K562 (cell line): ENCODE data around the gene ARHGEF7. TPM values are rescaled to one million over a fixed set of nuclear protein-coding genes. Genes with fewer than 3 reads are reported as not detected.
"Not testable (repeated sequence)": the region's sequence is repeated elsewhere in the genome, so short reads cannot be mapped to it uniquely, and the experiment has no call there.

Experiments used
- ATAC-seq: fragments of 200-7000 bp; cut with Tn5 transposase; 3 replicates; pipeline ENCODE4 v1.9.1; 2020; ENCODE audit warnings: moderate library complexity
- BruUV-seq: library from RNA; stranded (reverse); fragments of 400-500 nt; replicated peaks from 2 replicates; lab custom pipeline; 2021; lab: Mats Ljungman, UMichigan
- CTCF ChIA-PET: fragments of 300-600 bp; formaldehyde crosslinking; extraction: SDS; loops from one replicate; lab custom pipeline; 2021; ENCODE audit warnings: low intra/inter-chr PET ratio; lab: Yijun Ruan, JAX
- POLR2A ChIA-PET: fragments of 300-600, 350-650 bp; sonication (Branson Sonifier 250); formaldehyde crosslinking; extraction: SDS; loops from one replicate; lab custom pipeline; 2021; ENCODE audit warnings: antibody characterized with exemption, inconsistent platforms; lab: Yijun Ruan, JAX
- DNase-seq, 4 experiments: peaks; one replicate each; pipeline versions ENCODE4 v3.0.0 to v3.0.0-alpha.2; 2011 to 2018; ENCODE audit warnings: low spot score in 3 of 4, mixed read lengths in 3 of 4; ENCODE audit errors: extremely low read depth in 1 of 4
- FAIRE-seq: peaks from 2 replicates; lab custom pipeline; 2011; peaks lifted over from hg19 to GRCh38; lab: Jason Lieb, UNC
- H2AFZ ChIP-seq: 2 replicates; pipeline ENCODE4 v1.6.0; 2011; ENCODE audit warnings: low read depth, low read length, control low read depth, inconsistent platforms
- H3K27ac ChIP-seq: fragments of 200-600 bp; 3 replicates; pipeline ENCODE4 v1.8.0; 2011; ENCODE audit warnings: low read depth, mild to moderate bottlenecking, control low read depth, inconsistent platforms, low read length, moderate library complexity, mixed read lengths; ENCODE audit errors: extremely low read depth
- H3K27me3 ChIP-seq, 2 experiments: fragments of 300-600 bp in 1 of 2; 2 replicates in 1 of 2; 3 replicates in 1 of 2; pipeline versions ENCODE4 v1.6.0 to v1.8.0; 2011; ENCODE audit warnings: inconsistent platforms in 2 of 2, low read length in 2 of 2, mild to moderate bottlenecking in 1 of 2, mixed read lengths in 1 of 2, moderate library complexity in 1 of 2; ENCODE audit not compliant: control insufficient read depth in 2 of 2, insufficient read depth in 2 of 2
- H3K36me3 ChIP-seq: fragments of 300-600 bp; 3 replicates; pipeline ENCODE4 v1.8.0; 2011; ENCODE audit warnings: mild to moderate bottlenecking, low read length, inconsistent platforms; ENCODE audit not compliant: control insufficient read depth, insufficient read depth
- H3K4me1 ChIP-seq, 2 experiments: fragments of 200-600 bp in 1 of 2; replicated peaks in 1 of 2; 2 replicates in 1 of 2; 3 replicates in 1 of 2; pipeline versions ENCODE4 v1.5.1 to v1.8.0; 2011; ENCODE audit warnings: inconsistent platforms in 2 of 2, low read length in 2 of 2, mild to moderate bottlenecking in 1 of 2, mixed read lengths in 1 of 2, moderate library complexity in 1 of 2; ENCODE audit not compliant: control insufficient read depth in 2 of 2, insufficient read depth in 2 of 2
- H3K4me2 ChIP-seq: 2 replicates; pipeline ENCODE4 v1.6.1; 2011; ENCODE audit warnings: low read length, control low read depth, inconsistent platforms, mixed read lengths; ENCODE audit not compliant: insufficient read depth
- H3K4me3 ChIP-seq: fragments of 200-600 bp; sonication (generic), shearing (Covaris generic); 2 replicates; pipeline ENCODE4 v1.5.1; 2016; ENCODE audit warnings: control low read depth, inconsistent platforms
- H3K79me2 ChIP-seq: fragments of 200-600 bp; 3 replicates; pipeline ENCODE4 v1.8.0; 2011; ENCODE audit warnings: low read length, inconsistent platforms; ENCODE audit not compliant: control insufficient read depth, insufficient read depth
- H3K9ac ChIP-seq, 2 experiments: 2 replicates each; pipeline versions ENCODE4 v1.6.0 to v1.6.1; 2011; ENCODE audit warnings: low read depth in 2 of 2, low read length in 2 of 2, control low read depth in 1 of 2, inconsistent platforms in 1 of 2, mild to moderate bottlenecking in 1 of 2, mixed read lengths in 1 of 2; ENCODE audit not compliant: insufficient read depth in 1 of 2
- H3K9me1 ChIP-seq: one replicate; pipeline ENCODE4 v1.6.0; 2011; ENCODE audit warnings: inconsistent platforms, mild to moderate bottlenecking, low read length, moderate library complexity; ENCODE audit not compliant: control insufficient read depth, insufficient read depth
- H3K9me3 ChIP-seq: replicated peaks from 2 replicates; pipeline ENCODE4 v1.5.1; 2011; ENCODE audit warnings: low read depth, low read length, inconsistent platforms; ENCODE audit not compliant: control insufficient read depth, insufficient read depth
- H4K20me1 ChIP-seq: replicated peaks from 2 replicates; pipeline ENCODE4 v1.6.1; 2011; ENCODE audit warnings: low read length, inconsistent platforms, mixed read lengths; ENCODE audit not compliant: control insufficient read depth, insufficient read depth
- TRIM24 ChIP-seq, 2 experiments: fragments of 450-650 bp; IDR thresholded peaks; 2 replicates each; pipeline ENCODE4 v1.6.1; 2016
- TRIM28 ChIP-seq: fragments of 450-650 bp; IDR thresholded peaks from 2 replicates; pipeline ENCODE4 v1.6.1; 2017
- WGBS: fragments of 100-300 bp; shearing (Covaris generic); methylation state at CpG from one replicate; pipeline ENCODE4 v1.1.6; 2016; ENCODE audit warnings: low coverage, mixed read lengths; ENCODE audit not compliant: insufficient coverage; ENCODE audit errors: missing lambda C conversion rate; 5-methylcytosine and 5-hydroxymethylcytosine counted together
- in situ Hi-C: fragments of 300-500 bp; cut with MboI; formaldehyde crosslinking; loops from 4 replicates; pipeline ENCODE4 v1.15.0; 2018; ENCODE audit warnings: inconsistent platforms, mixed read lengths
- intact Hi-C: fragments of 100-400 bp; cut with micrococcal nuclease; formaldehyde crosslinking; loops from 2 replicates; pipeline ENCODE4 v1.14.2; 2022
- polyA plus RNA-seq, 8 experiments: library from polyadenylated mRNA; depleted of rRNA in 4 of 8; stranded (reverse) in 5 of 8; unstranded in 3 of 8; fragments of >200 nt; fragmentation: Nextera tagmentation in 2 of 8; fragmentation: Illumina TruSeq in 1 of 8; extraction: Ambion mirVana in 2 of 8; extraction: Trizol in 1 of 8; gene quantifications; 2 replicates each; pipeline versions ENCODE4 v1.2.1 to v1.2.3, GENCODE V29; 2011 to 2014; ENCODE audit warnings: inconsistent platforms in 1 of 8, missing spikeins in 1 of 8
- total RNA-seq, 7 experiments: library from RNA; depleted of rRNA in 6 of 7; stranded (reverse); fragments of >200 nt in 6 of 7; fragmentation: Illumina TruSeq in 2 of 7; extraction: Trizol in 2 of 7; gene quantifications; 2 replicates each; pipeline versions ENCODE4 v1.2.1 to v1.2.3, GENCODE V29; 2011 to 2021; ENCODE audit warnings: low replicate concordance in 1 of 7
- TF ChIP-seq, protein P1 (sequence below): fragments of 450-650 bp; formaldehyde crosslinking; conservative IDR thresholded peaks from 2 replicates; pipeline ENCODE4 v1.4.0; 2022; ENCODE audit warnings: mild to moderate bottlenecking, missing genetic modification characterization
- TF ChIP-seq, protein P2 (sequence below): conservative IDR thresholded peaks from 2 replicates; pipeline ENCODE4 v1.6.1; 2011; ENCODE audit warnings: low read depth, mild to moderate bottlenecking, low read length; ENCODE audit not compliant: control insufficient read depth
- TF ChIP-seq, protein P3 (sequence below): sonication (generic); formaldehyde crosslinking; IDR thresholded peaks from 2 replicates; pipeline ENCODE4 v1.8.1; 2023; ENCODE audit warnings: missing genetic modification reagents, mild to moderate bottlenecking, borderline replicate concordance
- TF ChIP-seq, protein P4 (sequence below): fragments of 250-450 bp; sonication (Bioruptor Pico); IDR thresholded peaks from 2 replicates; pipeline ENCODE4 v1.5.0; 2021

ARHGEF7 gene
- total and polyA plus RNA-seq, 9 of the 15 experiments (the other 6 are each of a cell fraction or from before 2014, with no cell fraction given), result 2.1 to 26.8 (median 17.5) TPM

DNA sequence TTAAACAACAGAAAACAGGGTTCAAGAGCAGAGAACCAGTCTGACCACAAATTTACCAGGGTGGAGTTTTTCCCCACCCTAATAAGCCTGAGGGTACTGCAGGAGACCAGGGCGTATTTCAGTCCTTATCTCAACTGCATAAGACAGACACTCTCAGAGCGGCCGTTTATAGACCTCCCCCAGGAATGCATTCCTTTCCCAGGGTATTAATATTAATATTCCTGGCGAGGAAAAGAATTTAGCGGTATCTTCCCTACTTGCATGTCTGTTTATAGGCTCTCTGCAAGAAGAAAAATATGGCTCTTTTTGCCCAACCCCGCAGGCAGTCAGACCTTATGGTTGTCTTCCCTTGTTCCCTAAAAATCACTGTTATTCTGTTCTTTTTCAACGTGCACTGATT, 43.6 kb upstream of the ARHGEF7 start:
- H3K9me3 ChIP-seq, CTCF ChIA-PET, BruUV-seq: not testable (repeated sequence)

DNA sequence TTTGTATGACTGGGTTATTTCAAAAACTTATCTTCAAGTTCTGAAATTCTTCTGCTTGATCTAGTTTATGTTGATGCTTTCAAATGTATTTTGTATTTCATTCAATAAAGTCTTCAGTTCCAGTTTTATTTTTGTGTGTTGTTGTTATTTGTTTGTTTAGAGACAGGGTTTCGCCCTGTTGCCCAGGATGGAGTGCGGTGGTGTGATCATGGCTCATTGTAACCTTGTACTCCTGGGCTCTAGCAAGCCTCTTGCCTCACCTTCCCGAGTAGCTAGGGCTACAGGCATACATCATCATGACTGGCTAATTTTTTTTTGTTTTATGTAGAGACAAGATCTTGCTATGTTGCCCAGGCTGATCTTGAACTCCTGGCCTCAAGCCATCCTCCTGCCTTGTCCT, 40.3 kb upstream of the ARHGEF7 start:
- in situ Hi-C loops, result loop anchor here (25.0 kb wide), 1 partner anchor 263 kb away; no protein-coding TSS in a partner anchor
- CTCF ChIA-PET, result no interaction called here
- TF ChIP-seq, protein P1, sequence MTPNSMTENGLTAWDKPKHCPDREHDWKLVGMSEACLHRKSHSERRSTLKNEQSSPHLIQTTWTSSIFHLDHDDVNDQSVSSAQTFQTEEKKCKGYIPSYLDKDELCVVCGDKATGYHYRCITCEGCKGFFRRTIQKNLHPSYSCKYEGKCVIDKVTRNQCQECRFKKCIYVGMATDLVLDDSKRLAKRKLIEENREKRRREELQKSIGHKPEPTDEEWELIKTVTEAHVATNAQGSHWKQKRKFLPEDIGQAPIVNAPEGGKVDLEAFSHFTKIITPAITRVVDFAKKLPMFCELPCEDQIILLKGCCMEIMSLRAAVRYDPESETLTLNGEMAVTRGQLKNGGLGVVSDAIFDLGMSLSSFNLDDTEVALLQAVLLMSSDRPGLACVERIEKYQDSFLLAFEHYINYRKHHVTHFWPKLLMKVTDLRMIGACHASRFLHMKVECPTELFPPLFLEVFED (CRISPR knock-in tag), result no peak
- TF ChIP-seq, protein P2, sequence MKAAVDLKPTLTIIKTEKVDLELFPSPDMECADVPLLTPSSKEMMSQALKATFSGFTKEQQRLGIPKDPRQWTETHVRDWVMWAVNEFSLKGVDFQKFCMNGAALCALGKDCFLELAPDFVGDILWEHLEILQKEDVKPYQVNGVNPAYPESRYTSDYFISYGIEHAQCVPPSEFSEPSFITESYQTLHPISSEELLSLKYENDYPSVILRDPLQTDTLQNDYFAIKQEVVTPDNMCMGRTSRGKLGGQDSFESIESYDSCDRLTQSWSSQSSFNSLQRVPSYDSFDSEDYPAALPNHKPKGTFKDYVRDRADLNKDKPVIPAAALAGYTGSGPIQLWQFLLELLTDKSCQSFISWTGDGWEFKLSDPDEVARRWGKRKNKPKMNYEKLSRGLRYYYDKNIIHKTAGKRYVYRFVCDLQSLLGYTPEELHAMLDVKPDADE, result no peak
- TF ChIP-seq, protein P3, sequence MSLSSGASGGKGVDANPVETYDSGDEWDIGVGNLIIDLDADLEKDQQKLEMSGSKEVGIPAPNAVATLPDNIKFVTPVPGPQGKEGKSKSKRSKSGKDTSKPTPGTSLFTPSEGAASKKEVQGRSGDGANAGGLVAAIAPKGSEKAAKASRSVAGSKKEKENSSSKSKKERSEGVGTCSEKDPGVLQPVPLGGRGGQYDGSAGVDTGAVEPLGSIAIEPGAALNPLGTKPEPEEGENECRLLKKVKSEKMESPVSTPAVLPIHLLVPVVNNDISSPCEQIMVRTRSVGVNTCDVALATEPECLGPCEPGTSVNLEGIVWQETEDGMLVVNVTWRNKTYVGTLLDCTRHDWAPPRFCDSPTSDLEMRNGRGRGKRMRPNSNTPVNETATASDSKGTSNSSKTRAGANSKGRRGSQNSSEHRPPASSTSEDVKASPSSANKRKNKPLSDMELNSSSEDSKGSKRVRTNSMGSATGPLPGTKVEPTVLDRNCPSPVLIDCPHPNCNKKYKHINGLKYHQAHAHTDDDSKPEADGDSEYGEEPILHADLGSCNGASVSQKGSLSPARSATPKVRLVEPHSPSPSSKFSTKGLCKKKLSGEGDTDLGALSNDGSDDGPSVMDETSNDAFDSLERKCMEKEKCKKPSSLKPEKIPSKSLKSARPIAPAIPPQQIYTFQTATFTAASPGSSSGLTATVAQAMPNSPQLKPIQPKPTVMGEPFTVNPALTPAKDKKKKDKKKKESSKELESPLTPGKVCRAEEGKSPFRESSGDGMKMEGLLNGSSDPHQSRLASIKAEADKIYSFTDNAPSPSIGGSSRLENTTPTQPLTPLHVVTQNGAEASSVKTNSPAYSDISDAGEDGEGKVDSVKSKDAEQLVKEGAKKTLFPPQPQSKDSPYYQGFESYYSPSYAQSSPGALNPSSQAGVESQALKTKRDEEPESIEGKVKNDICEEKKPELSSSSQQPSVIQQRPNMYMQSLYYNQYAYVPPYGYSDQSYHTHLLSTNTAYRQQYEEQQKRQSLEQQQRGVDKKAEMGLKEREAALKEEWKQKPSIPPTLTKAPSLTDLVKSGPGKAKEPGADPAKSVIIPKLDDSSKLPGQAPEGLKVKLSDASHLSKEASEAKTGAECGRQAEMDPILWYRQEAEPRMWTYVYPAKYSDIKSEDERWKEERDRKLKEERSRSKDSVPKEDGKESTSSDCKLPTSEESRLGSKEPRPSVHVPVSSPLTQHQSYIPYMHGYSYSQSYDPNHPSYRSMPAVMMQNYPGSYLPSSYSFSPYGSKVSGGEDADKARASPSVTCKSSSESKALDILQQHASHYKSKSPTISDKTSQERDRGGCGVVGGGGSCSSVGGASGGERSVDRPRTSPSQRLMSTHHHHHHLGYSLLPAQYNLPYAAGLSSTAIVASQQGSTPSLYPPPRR (CRISPR knock-in tag), result no peak
- TF ChIP-seq, protein P4, sequence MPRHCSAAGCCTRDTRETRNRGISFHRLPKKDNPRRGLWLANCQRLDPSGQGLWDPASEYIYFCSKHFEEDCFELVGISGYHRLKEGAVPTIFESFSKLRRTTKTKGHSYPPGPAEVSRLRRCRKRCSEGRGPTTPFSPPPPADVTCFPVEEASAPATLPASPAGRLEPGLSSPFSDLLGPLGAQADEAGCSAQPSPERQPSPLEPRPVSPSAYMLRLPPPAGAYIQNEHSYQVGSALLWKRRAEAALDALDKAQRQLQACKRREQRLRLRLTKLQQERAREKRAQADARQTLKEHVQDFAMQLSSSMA (CRISPR knock-in tag), result no peak

More for the DNA sequence above, 43.6 kb upstream of the ARHGEF7 start:
- FAIRE-seq, POLR2A ChIA-PET, intact Hi-C loops, H3K36me3 ChIP-seq, H2AFZ ChIP-seq: not testable (repeated sequence)
- 0 out of 4 replicates have a peak, but pooled peaks of 1 of the 2 experiments have one; percentile 20 for TF ChIP-seq TRIM24 (IDR thresholded peaks at IDR 0.05)
- TF ChIP-seq TRIM28, result peak; percentile 72; the same call in 1 of the 2 replicates
- TF ChIP-seq, all 486 proteins: peak for 2; not testable (repeated sequence) for 484
- H3K4me1 ChIP-seq, H3K79me2 ChIP-seq, H3K9ac ChIP-seq, H3K4me3 ChIP-seq, H3K27ac ChIP-seq, H3K9me1 ChIP-seq, ATAC-seq, H3K27me3 ChIP-seq, H3K4me2 ChIP-seq, H4K20me1 ChIP-seq, DNase-seq: not testable (repeated sequence)
- 7% methylated on average over 7 of the region's 7 CpGs for WGBS
- in situ Hi-C loops, result loop anchor here (25.0 kb wide), 1 partner anchor 259 kb away; no protein-coding TSS in a partner anchor

More for the DNA sequence above, 40.3 kb upstream of the ARHGEF7 start:
- Histone ChIP-seq H3K4me1 (no peaks in the 10 kb centered on the region), H3K79me2 (no peaks in the 10 kb centered on the region), H3K4me2 (no peak overlapping the region), H3K36me3 (no peaks in the 10 kb centered on the region), H3K9ac (no peak overlapping the region), H3K27ac (no peak overlapping the region), H3K9me3 (no peaks in the 10 kb centered on the region), H2AFZ (no peak overlapping the region), H3K4me3 (no peak overlapping the region), H3K27me3 (no peaks in the 10 kb centered on the region), H4K20me1 (no peaks in the 10 kb centered on the region), H3K9me1 (no peaks in the 10 kb centered on the region)
- no peak for FAIRE-seq
- 8% methylated on average over 3 of the region's 3 CpGs for WGBS
- DNase-seq, result no peak
- ATAC-seq, result no peak
- POLR2A ChIA-PET, result no interaction called here
- no TSS peak for BruUV-seq
- intact Hi-C loops, result no loop called here
